ENCODE results near the gene C2orf69. TPM values are rescaled to one million over a fixed set of nuclear protein-coding genes. Genes with fewer than 3 reads are reported as not detected.

The C2orf69 gene
- total RNA-seq, 1 experiment from 2014 or later: 11.3 TPM

DNA sequence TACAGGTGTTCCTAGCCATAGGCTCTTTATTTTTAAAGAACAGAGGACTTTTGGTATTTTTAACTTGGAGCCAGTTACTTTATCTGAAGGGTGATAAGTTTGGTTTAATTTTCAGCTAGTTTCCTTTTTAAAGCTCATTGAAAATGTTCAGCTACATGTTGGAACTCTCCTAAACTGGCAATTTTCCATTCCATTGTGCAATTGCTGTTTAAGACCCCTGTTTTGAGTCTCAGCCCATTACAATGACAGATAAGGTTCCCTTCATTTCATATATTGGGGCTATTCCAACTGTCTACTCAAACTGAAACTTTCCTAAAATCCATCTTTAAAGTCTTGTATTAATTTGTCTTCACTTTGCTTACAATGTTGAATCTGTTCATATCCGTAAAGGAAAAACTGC lies 55.9 kb downstream of the C2orf69 start:
- DNase-seq (ENCODE audit: low read depth): no peak

DNA sequence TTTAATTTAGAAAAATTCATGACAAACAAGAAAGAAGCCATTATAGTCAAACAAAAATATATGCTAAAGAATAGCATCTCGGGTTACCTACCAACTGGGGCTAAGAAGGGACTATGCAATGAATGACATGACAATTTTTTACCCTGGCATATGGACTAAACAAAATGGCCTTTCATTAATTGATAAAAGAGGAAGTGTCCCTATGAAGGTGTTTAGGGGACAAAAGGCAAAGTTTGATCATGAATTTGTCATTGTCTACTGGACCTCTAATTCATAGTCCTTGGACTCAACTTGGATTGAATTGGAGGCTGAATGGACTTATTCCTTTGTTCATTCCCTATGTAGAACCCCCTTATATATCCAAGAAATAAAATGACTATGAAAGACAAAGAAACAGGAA lies 57.0 kb downstream of the C2orf69 start:
- DNase-seq (ENCODE audit: low read depth): no peak

DNA sequence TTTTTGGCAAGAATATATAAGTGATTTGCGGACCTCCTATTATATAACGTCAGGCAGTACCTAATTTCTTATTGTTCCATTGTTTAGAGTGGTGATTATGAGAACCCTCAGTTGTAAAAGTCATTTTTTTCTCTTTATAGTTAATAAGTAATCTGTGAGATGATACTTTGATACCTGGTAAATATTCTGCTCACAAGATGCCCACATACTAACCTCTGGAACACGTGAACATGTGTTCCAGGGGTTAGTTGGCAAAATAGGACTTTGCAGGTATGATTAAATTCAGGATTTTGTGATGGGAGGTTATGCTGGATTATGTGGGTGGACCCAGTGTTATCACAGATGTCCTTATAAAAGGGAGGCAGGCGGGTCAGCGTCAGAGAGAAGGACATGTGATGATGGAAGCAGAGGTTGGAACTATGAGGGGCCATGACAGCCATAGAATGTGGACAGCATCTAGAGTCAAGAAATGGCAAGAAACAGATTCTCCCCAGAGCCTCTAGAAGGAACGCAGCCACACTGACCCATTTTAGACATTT lies 61.1 kb downstream of the C2orf69 start:
- no peak for DNase-seq (ENCODE audit: low read depth)

DNA sequence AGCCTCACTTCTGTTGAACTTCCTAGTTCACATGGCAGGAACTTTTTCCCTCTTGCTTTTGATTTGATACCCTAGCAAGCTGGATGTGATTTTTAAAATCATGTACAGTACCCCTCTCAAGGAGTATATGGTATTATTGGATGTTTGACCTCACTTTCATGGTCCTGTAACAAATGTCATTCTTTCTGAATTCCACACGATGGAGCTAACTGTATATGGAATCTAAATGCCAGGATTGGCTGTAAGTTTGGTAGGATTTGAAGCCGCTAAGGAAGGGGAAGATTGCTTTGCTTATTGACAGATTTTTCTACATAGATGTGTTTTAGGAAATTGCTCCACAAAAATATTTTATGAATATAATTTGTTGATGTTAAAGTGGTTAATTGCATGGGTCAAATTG lies 62.6 kb downstream of the C2orf69 start:
- DNase-seq (ENCODE audit: low read depth): no peak

DNA sequence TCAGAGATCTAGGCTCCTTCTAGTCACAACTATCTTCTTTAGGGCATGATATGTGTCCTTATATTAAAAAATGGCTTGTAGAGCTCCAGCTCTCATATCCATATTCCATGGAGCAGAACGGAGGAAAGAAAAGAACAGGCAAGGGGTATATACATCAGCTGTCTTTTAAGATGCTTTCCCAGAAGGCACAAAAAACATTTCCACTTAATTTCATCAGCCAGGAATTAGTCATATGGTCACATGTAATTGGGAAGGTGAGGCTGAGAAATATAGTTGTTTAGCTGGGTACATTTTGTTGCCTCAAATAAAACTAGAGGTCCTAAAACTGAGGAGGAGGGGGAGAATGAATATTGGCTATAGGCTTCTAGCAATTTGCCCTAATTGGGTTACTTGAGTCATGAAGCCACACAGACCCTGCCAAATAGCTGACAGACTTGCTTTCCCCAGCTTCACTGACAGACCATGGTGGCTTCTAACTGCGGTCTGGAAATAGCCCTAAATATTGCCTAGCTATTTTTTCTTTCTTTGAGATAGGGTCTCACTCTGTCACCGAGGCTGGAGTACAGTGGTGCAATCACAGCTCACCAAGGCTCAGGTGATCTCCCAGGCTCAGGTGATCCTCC lies 64.3 kb downstream of the C2orf69 start:
- no peak for DNase-seq (ENCODE audit: low read depth)

Other genes with a start within 250 kb of the C2orf69 start
- gene FTCDNL1, start 60.1 kb upstream of the C2orf69 start, total RNA-seq (2014; rRNA removed; shearing (Covaris generic)): 0.86 and 1.4 TPM in 2 replicates
- 6.0 and 7.3 TPM in 2 replicates for gene TYW5, start 44.2 kb downstream of the C2orf69 start, total RNA-seq (2014; rRNA removed; shearing (Covaris generic))
- 21.5 and 29.4 TPM in 2 replicates for gene MAIP1, start 44.3 kb downstream of the C2orf69 start, total RNA-seq (2014; rRNA removed; shearing (Covaris generic))

All from Daoy (cell line).